ENCODE measurements around the gene PRPF31.
"Not testable (repeated sequence)": the region's sequence is repeated elsewhere in the genome, so short reads cannot be mapped to it uniquely, and the experiment has no call there.

Gene PRPF31

GRCh38 chr19:54115109-54116063 lies at the start of gene PRPF31, which contains the start of gene TFPT:
Gene PRPF31 (plus strand): TSS chr19:54115754. CDS start chr19:54118279, 2,525 bp downstream.
Gene TFPT (minus strand): TSS chr19:54115657. CDS start chr19:54115269, 388 bp downstream.
- DNase-seq = peak; percentile 99

GRCh38 chr19:54069470-54069869 lies 46.1 kb upstream of the PRPF31 start:
- DNase-seq = no peak

GRCh38 chr19:54073829-54074228 lies 41.7 kb upstream of the PRPF31 start:
- no peak for DNase-seq

GRCh38 chr19:54074851-54075250 lies 40.7 kb upstream of the PRPF31 start:
- no peak for DNase-seq

GRCh38 chr19:54077334-54077733 lies 38.2 kb upstream of the PRPF31 start:
- DNase-seq = peak; percentile 80

GRCh38 chr19:54081032-54081431 lies 34.5 kb upstream of the PRPF31 start, which contains the start of gene TARM1:
Gene TARM1 (minus strand): TSS chr19:54081365. CDS start chr19:54081340, 25 bp downstream.
- DNase-seq = no peak

GRCh38 chr19:54084410-54084809 lies 31.1 kb upstream of the PRPF31 start:
- DNase-seq = no peak

- no peak for DNase-seq
Measured at GRCh38 chr19:54094426-54095000, 21.0 kb upstream of the PRPF31 start.

- DNase-seq = no peak
Measured at GRCh38 chr19:54095136-54095858, 20.3 kb upstream of the PRPF31 start.

- peak; percentile 12 for DNase-seq
Measured at GRCh38 chr19:54095859-54096616, 19.5 kb upstream of the PRPF31 start.

- peak; percentile 21 for DNase-seq
Measured at GRCh38 chr19:54096617-54097106, 18.9 kb upstream of the PRPF31 start.

GRCh38 chr19:54099190-54099902 lies 16.2 kb upstream of the PRPF31 start:
- DNase-seq = peak; percentile 79

- not testable (repeated sequence) for DNase-seq
Measured at GRCh38 chr19:54099903-54100255, 15.7 kb upstream of the PRPF31 start.

- peak; percentile 95 for DNase-seq
Measured at GRCh38 chr19:54100561-54100960, 15.0 kb upstream of the PRPF31 start, which contains the start of gene OSCAR. Gene OSCAR (minus strand): TSS chr19:54100803. CDS start chr19:54100792, 11 bp downstream.

GRCh38 chr19:54102421-54103169 lies 13.0 kb upstream of the PRPF31 start, which contains the start of gene NDUFA3:
Gene NDUFA3 (plus strand): TSS chr19:54102855. CDS start chr19:54102879, 24 bp downstream.
- peak; percentile 99 for DNase-seq

- no peak for DNase-seq
Measured at GRCh38 chr19:54104998-54105715, 10.4 kb upstream of the PRPF31 start.

- DNase-seq = no peak
Measured at GRCh38 chr19:54105796-54106195, 9.8 kb upstream of the PRPF31 start.

- DNase-seq = no peak
Measured at GRCh38 chr19:54106716-54107115, 8.8 kb upstream of the PRPF31 start.

GRCh38 chr19:54107876-54108490 lies 7.6 kb upstream of the PRPF31 start:
- no peak for DNase-seq

Data from inflammatory macrophage treated with lipopolysaccharide for 4 hours (primary cell).